NCI-H1092 (cell line): ENCODE measurements around the gene CSNK1G1.
"Not testable (repeated sequence)": the region's sequence is repeated elsewhere in the genome, so short reads cannot be mapped to it uniquely, and the experiment has no call there.

Source experiments
- DNase-seq: peaks from one replicate; lab custom pipeline; 2025; lab: John Stamatoyannopoulos, UW

The CSNK1G1 gene

DNA sequence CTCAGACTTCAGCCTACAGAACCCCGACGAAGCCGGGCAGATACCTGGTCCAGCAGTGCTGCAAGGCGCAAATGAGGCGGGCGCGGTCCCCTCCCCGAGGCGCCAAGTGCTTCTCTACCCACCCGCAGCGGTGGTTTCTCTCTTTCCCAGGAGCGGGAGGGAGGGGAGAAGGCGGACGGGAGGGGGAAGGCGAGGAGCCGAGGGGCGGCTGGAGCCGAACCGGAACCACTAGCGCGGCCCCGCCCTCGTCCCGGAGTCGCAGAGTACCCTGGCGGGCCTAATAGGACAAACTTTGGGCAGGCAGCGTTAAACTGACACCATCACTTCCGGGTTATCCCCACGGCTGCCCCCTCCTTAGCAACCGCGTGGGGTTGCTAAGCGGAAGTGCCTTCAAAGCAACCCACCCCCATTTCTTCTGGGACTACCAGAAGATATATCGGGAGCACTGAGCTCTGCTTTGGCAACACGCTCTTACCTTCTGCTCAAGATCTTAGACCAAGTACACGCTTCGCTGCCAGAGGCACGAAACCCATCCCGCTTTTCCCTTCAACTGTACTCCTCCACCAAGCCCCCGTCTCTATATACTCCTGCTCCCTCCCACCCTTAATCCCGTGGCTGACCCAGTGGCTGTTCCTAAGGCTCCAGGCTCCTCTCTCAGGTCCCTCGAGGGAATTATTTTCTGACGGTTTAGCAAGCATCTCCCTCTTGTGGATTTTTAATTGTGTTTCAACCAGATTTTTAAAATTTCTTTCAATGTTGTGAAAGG is at the start of gene CSNK1G1:
Gene CSNK1G1 (minus strand): TSS at position 230 of the 766 bp plus-strand sequence. CDS start 55,674 bp downstream, outside the sequence.
- DNase-seq, result peak; percentile 91

- no peak for DNase-seq
Observed at GRCh38 chr15:64400583-64400982, 44.6 kb upstream of the CSNK1G1 start.

DNA sequence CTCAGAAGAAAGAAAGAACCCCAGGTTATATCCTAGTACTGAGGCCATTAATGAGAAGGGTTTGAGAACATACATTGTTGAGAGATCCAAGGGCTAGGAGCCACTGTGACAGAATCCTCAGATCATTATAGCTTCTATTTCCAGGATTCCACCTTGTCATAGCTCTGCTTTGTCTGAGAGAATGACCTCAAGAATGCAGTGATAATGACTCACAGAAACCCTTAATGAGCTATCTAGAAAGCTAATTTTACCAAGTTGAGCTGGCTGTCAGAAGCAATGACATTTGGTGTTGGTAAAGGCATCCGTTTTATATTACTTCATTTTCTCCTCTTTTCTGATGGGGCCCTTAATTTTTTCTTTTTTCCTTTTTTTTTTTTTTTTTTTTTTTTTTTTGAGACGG is 42.6 kb upstream of the CSNK1G1 start:
- DNase-seq, result no peak

DNA sequence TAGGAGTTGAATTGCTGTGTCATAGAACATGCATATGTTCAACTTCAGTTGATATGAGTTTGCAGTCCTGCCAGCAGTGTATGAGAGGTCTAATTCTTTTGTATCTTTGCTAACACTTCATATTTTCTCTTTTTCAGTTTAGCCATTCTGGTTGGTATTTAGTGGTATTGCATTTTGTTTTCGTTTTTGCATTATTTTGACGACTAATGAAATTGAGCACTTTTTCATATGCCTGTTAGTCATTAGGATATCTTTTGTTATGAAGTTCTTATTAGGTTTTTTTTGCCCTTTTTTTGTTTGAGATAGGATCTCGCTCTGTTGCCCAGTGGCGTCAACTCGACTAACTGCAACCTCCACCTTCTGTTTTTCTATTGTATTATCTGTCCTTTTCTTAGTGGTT is 40.8 kb upstream of the CSNK1G1 start:
- DNase-seq, result no peak

DNA sequence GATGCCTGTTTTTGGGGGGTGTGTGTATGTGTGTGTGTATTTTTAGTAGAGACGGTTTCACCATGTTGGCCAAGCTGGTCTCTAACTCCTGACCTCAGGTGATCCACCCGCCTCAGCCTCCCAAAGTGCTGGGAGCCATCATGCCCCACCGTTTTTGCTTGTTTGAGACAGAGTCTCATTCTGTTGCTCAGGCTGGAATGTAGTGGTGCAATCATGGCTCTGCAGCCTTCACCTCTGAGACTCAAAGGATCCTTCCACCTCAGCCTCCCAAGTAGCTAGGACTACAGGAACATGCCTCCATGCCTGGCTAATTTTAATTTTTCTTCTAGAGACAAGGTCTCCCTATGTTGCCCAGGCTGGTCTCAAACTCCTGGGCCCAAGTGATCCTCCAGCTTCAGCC is 36.5 kb upstream of the CSNK1G1 start:
- not testable (repeated sequence) for DNase-seq

DNA sequence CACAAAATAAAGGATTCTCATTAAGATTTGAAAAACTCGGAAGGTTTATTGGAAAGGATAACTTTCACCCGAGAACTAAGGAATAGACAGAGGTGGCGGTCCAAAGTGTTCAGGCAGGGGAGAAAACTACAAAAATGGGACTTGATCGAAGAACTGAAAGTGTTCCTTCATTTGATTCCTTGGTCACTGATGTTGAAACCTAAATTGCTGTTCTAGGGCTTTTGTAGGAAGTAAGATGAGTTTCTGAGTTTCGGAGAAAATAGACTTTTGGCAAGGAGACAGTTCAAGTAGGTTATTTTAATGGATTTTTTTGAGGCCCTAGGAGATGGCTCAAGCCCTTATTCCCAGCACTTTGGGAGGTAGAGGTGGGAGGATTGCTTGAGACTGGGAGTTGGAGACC is 33.1 kb upstream of the CSNK1G1 start:
- no peak for DNase-seq

GRCh38 chr15:64387562-64388168 is 31.7 kb upstream of the CSNK1G1 start, which contains the start of gene TRIP4:
Gene TRIP4 (plus strand): TSS chr15:64387836. CDS start chr15:64387864, 28 bp downstream.
- peak; percentile 87 for DNase-seq

GRCh38 chr15:64386291-64386690 is 30.3 kb upstream of the CSNK1G1 start:
- no peak for DNase-seq

GRCh38 chr15:64383760-64384159 is 27.8 kb upstream of the CSNK1G1 start:
- no peak for DNase-seq

DNA sequence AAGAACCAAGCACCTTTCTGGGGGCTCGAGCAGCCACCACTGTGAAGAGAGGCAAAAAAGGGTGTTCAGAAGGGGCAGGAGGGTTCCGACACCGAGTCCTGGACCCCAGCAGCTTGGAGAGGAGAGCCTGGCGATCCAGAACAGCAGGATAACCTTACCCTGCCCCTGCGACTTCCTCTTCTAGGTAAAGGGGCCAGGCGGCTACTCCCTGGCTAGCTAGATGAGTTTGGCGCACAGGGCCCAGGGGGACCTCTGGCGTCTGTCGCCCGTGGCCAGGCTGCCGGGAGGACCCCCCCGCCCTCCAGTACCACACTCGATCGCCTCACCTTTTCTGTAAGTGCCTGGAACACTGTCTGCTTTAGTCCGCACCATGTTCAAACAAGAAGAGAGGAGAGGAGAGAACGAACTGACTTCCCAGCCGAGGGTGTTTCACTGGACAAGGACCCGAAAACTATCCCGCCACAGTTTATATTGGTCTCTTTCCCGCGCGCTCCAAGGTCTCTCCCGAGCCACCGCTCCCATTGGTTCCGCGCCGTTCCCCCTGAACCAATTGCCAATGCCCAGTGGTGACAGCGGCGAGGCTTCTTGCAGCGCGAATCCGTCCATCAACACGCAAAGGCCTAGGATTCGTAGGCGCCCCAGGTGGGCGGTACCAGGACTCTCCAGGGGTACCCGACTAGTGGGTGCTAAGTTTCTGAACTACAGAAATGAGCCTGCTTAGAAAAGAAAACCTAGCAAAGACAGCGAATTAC is 25.2 kb upstream of the CSNK1G1 start, which contains the start of gene PCLAF:
Gene PCLAF (minus strand): TSS at position 442 of the 752 bp plus-strand sequence. CDS start 70 bp downstream, at position 372.
- DNase-seq, result peak; percentile 89

- DNase-seq, result not testable (repeated sequence)
Observed at GRCh38 chr15:64380130-64380870, 24.3 kb upstream of the CSNK1G1 start.

DNA sequence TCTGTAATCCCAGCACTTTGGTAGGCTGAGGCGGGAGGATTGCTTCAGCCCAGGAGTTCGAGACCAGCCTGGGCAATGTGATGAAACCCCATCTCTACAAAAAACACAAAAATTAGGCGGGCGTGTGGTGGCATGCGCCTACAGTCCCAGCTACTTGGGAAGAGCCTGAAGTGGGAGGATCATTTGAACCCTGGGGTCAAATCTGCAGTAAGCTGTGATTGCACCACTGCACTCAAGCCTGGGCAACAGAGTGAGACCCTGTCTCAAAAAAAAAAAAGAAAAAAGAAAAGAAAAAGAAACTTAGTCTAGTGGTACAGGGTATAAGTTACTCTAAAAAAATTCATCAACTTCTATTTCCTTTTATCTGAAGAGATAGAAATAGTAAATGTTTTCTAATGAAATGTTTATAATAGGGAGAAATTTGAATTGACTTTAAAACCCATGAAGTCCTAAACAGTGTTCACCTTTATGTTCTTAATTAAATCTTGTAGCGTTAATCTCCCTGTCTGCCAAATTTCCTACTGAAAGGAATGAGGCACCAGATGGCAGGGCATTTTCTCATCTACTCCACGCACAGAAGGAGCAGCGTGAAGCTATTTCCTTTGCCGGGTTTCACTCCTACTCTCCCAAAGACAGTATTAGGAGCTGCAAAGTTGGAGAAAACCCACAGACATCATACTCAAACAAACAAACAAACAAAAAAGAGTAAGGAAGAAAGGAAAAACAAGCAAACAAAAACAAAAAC is 23.4 kb upstream of the CSNK1G1 start:
- DNase-seq, result no peak

GRCh38 chr15:64373360-64373759 is 17.4 kb upstream of the CSNK1G1 start:
- DNase-seq, result no peak

- not testable (repeated sequence) for DNase-seq
Observed at GRCh38 chr15:64371383-64371782, 15.4 kb upstream of the CSNK1G1 start.

- DNase-seq, result no peak
Observed at GRCh38 chr15:64369078-64369607, 13.2 kb upstream of the CSNK1G1 start.

DNA sequence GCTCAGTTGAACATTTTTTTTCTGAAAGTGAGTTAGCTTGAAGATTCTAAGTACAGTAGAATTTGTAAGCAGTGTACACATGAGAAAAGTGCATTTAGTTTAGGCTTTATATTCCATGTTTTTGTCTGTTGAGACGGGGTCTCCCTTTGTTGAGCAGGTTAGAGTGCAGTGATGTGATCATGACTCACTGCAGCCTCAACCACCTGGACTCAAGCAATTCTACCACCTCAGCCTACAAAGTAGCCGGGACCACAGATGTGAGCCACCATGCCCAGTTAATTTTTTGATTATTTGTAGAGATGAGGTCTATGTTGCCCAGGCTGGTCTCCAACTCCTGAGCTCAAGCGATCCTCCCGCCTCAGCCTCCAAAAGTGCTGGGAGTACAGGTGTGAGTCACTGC is 5.3 kb upstream of the CSNK1G1 start:
- no peak for DNase-seq

DNA sequence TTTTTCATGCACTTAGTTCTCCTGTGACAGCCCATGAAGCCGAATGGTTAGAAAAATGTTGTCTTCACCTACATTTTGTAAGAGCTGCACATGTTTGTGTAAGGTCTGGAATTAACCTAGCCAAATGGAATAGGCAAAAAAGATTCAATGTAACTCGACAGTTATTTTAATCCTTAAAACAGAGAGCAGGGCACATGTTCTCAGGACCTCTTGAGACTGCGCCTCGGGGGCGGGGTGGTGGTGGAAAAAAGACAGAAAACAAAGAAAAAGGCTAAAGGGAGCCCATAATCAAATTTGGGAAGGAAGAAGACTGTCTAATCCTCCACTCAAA is 702 bp upstream of the CSNK1G1 start:
- no peak for DNase-seq

DNA sequence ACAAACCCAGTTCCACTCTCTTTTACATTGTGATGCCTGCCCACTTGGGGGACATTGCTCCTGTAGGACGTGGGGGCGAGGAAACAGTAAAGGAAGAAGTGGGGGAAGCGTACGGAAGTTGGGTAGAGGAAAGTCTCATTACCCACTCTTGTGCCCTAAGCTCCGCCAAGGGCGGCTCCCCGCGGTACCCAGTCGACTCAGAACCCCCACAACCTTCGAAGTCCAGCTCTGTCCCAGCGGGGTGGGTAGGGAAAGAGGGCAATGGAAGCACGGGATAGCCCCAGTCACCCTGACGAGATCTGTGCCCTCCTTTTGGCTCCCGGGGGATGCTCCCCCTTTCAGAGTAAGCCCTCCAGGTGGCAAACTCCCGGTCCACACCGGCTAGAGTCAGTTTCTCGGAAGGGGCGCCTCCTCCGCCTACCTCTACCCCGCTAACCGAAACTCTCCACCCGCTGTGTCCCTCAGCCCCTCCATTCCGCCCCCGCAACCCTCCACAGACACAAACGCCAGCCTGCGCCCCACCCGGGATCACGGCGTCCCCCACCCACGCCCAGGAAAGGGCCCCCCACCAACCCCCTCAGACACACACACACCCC is 527 bp downstream of the CSNK1G1 start:
- no peak for DNase-seq

DNA sequence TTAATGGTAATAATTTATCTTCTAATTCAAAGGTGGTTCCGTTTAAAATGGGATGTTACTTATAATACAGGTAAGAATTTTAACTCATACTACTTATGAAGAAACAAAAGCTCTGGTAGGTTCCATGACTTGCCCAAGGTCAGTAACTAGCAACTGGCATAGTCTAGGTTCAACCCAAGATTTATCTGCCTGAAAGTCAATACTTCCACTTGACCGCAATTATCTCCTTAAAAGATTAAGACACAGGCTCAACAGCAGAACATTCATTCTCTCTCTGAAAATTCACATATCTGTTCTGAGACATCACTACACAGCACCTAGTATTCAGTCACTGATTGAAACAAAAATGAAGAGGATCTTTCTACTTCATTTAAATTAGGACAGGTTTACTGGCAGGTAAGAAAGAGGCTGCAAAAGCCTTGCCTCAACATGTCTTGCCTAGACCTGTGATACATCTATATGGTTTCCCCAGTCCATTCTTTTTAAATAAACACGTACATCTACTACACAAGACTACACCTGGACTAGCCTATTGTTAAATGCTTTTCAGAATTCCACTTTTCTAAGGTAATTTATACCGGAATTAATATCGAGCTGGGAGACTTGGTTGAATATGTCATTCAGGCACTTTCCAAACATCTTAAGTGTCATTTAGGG is 1.2 kb downstream of the CSNK1G1 start:
- no peak for DNase-seq

DNA sequence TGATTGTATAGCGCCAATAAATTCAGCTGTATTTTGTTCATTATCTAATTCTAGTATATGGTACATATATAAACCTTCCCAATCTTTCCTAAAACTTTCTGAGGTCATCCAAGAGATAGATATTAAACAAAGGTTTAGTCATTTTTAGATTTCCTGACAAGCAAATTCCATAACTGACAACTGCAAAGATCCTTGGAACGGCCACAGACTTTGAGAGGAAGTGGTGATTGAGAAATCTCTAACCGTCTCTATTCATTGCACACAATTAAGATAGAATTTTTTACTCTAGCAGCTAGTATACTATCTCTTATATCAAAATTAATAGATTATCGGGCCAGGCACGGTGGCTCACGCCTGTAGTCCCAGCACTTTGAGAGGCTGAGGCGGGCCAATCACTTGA is 4.7 kb downstream of the CSNK1G1 start:
- no peak for DNase-seq
